GM12878 (cell line): Measurements from ENCODE around the gene PTRH2. TPM values are rescaled to one million over a fixed set of nuclear protein-coding genes. Genes with fewer than 3 reads are reported as not detected.

Source experiments
- ATAC-seq: fragments of 200-7000 bp; cut with Tn5 transposase; 3 replicates; pipeline ENCODE4 v1.9.1; 2020; ENCODE audit warnings: mild to moderate bottlenecking, moderate library complexity
- BruUV-seq: library from RNA; stranded (reverse); fragments of 400-500 nt; replicated peaks from 2 replicates; lab custom pipeline; 2021; lab: Mats Ljungman, UMichigan
- CTCF ChIA-PET: fragments of 300-600 bp; sonication (Branson Sonifier 250); formaldehyde crosslinking; extraction: SDS; loops from one replicate; lab custom pipeline; 2021; ENCODE audit warnings: inconsistent platforms; lab: Yijun Ruan, JAX
- POLR2A ChIA-PET: fragments of 350-600 bp; formaldehyde crosslinking; extraction: SDS; loops from one replicate; lab custom pipeline; 2021; ENCODE audit warnings: inconsistent platforms; lab: Charles Lee
- RAD21 ChIA-PET: fragments of 300-600 bp; sonication (Branson Sonifier 250); formaldehyde crosslinking; loops from one replicate; lab custom pipeline; 2023; ENCODE audit warnings: antibody characterized with exemption; ENCODE audit not compliant: unreplicated experiment; lab: Charles Lee
- SMC1A ChIA-PET: fragments of 300-600 bp; sonication (Branson Sonifier 250); formaldehyde crosslinking; loops from one replicate; lab custom pipeline; 2023; ENCODE audit not compliant: unreplicated experiment, uncharacterized antibody; lab: Charles Lee
- DNase-seq: peaks from one replicate; pipeline ENCODE4 v3.0.0-alpha.2; 2011; ENCODE audit warnings: low read depth, low spot score
- FAIRE-seq: peaks from 3 replicates; lab custom pipeline; 2011; peaks lifted over from hg19 to GRCh38; lab: Jason Lieb, UNC
- H2AFZ ChIP-seq: 2 replicates; pipeline ENCODE4 v1.6.0; 2011; ENCODE audit warnings: low read depth, low read length, control low read depth; ENCODE audit not compliant: control insufficient read depth
- H3K27ac ChIP-seq: 2 replicates; pipeline ENCODE4 v1.5.1; 2011; ENCODE audit warnings: control low read depth; ENCODE audit not compliant: control insufficient read depth, insufficient read depth
- H3K27me3 ChIP-seq, 2 experiments: replicated peaks in 1 of 2; 2 replicates each; pipeline versions ENCODE4 v1.6.0 to v1.6.1; 2011; ENCODE audit warnings: low read length in 1 of 2; ENCODE audit not compliant: control insufficient read depth in 2 of 2, insufficient read depth in 2 of 2
- H3K36me3 ChIP-seq, 2 experiments: 2 replicates each; pipeline ENCODE4 v1.5.1; 2011; ENCODE audit warnings: low read length in 1 of 2; ENCODE audit not compliant: control insufficient read depth in 2 of 2, insufficient read depth in 2 of 2
- H3K4me1 ChIP-seq: 2 replicates; pipeline ENCODE4 v1.6.1; 2011; ENCODE audit warnings: mild to moderate bottlenecking, low read length, moderate library complexity, mixed read lengths; ENCODE audit not compliant: control insufficient read depth, insufficient read depth
- H3K4me2 ChIP-seq: 2 replicates; pipeline ENCODE4 v1.6.0; 2011; ENCODE audit warnings: control low read depth; ENCODE audit not compliant: control insufficient read depth, insufficient read depth
- H3K4me3 ChIP-seq: fragments of 200-600 bp; sonication (generic); 2 replicates; pipeline ENCODE4 v1.5.1; 2016
- H3K79me2 ChIP-seq: 2 replicates; pipeline ENCODE4 v1.6.0; 2011; ENCODE audit warnings: low read length; ENCODE audit not compliant: control insufficient read depth, insufficient read depth
- H3K9ac ChIP-seq: 2 replicates; pipeline ENCODE4 v1.8.0; 2011; ENCODE audit warnings: low read length, control low read depth, mixed read lengths; ENCODE audit not compliant: control insufficient read depth, insufficient read depth
- H3K9me3 ChIP-seq: replicated peaks from 3 replicates; pipeline ENCODE4 v1.5.1; 2011; ENCODE audit warnings: mild to moderate bottlenecking, low read length; ENCODE audit not compliant: control insufficient read depth, insufficient read depth
- H4K20me1 ChIP-seq: 2 replicates; pipeline ENCODE4 v1.6.0; 2011; ENCODE audit not compliant: control insufficient read depth, insufficient read depth
- ATF2 ChIP-seq: IDR thresholded peaks from 2 replicates; pipeline ENCODE4 v1.6.1; 2012; ENCODE audit warnings: low read length, inconsistent platforms
- CHD1 ChIP-seq: IDR thresholded peaks from 2 replicates; pipeline ENCODE4 v1.6.1; 2012; ENCODE audit warnings: low read depth, low read length, improper control_type of control experiment
- CHD4 ChIP-seq: fragments of 200-600 bp; sonication (generic); IDR thresholded peaks from 2 replicates; pipeline ENCODE4 v1.6.1; 2016; ENCODE audit warnings: mild to moderate bottlenecking
- E4F1 ChIP-seq: fragments of 450-650 bp; IDR thresholded peaks from 2 replicates; pipeline ENCODE4 v1.6.1; 2018; ENCODE audit warnings: borderline replicate concordance, mild to moderate bottlenecking; ENCODE audit not compliant: partially characterized antibody
- EP300 ChIP-seq, 2 experiments: fragments of 150-350 bp in 1 of 2; IDR thresholded peaks; 2 replicates each; pipeline ENCODE4 v1.6.1; 2011 to 2012; ENCODE audit warnings: low read depth in 2 of 2, low read length in 2 of 2, borderline replicate concordance in 1 of 2, improper control_type of control experiment in 1 of 2, inconsistent platforms in 1 of 2; ENCODE audit not compliant: control insufficient read depth in 1 of 2
- IKZF2 ChIP-seq, 2 experiments: fragments of 450-650 bp; IDR thresholded peaks; 2 replicates each; pipeline ENCODE4 v1.6.1; 2017; ENCODE audit warnings: mild to moderate bottlenecking in 2 of 2, moderate library complexity in 2 of 2
- LARP7 ChIP-seq: fragments of 450-650 bp; IDR thresholded peaks from 2 replicates; pipeline ENCODE4 v1.6.1; 2017; ENCODE audit warnings: mild to moderate bottlenecking
- NFIC ChIP-seq: IDR thresholded peaks from 2 replicates; pipeline ENCODE4 v1.6.1; 2012; ENCODE audit warnings: low read depth, mild to moderate bottlenecking, inconsistent platforms, low read length, moderate library complexity
- NKRF ChIP-seq: fragments of 450-650 bp; conservative IDR thresholded peaks from 2 replicates; pipeline ENCODE4 v1.6.1; 2017; ENCODE audit warnings: mild to moderate bottlenecking, moderate library complexity
- RCOR1 ChIP-seq: conservative IDR thresholded peaks from 2 replicates; pipeline ENCODE4 v1.6.1; 2012; ENCODE audit warnings: low read depth, low read length, improper control_type of control experiment
- RUNX3 ChIP-seq: IDR thresholded peaks from 2 replicates; pipeline ENCODE4 v1.6.1; 2012; ENCODE audit warnings: low read length, inconsistent platforms
- SMC3 ChIP-seq: IDR thresholded peaks from 2 replicates; pipeline ENCODE4 v1.6.1; 2011; ENCODE audit warnings: low read length, improper control_type of control experiment, borderline replicate concordance
- SREBF1 ChIP-seq: IDR thresholded peaks from 2 replicates; pipeline ENCODE4 v1.6.1; 2012; ENCODE audit warnings: mild to moderate bottlenecking, low read length
- STAT1 ChIP-seq: fragments of 450-650 bp; conservative IDR thresholded peaks from 2 replicates; pipeline ENCODE4 v1.6.1; 2014; ENCODE audit warnings: antibody characterized with exemption, mild to moderate bottlenecking
- TBL1XR1 ChIP-seq: IDR thresholded peaks from 2 replicates; pipeline ENCODE4 v1.6.1; 2012; ENCODE audit warnings: low read depth, low read length, improper control_type of control experiment
- USF1 ChIP-seq: IDR thresholded peaks from 2 replicates; pipeline ENCODE4 v1.6.1; 2011; ENCODE audit warnings: borderline replicate concordance, low read depth, mild to moderate bottlenecking, moderate library complexity, mixed read lengths, low read length; ENCODE audit not compliant: insufficient read depth; ENCODE audit errors: extremely low read length
- in situ Hi-C: fragments of 300-500 bp; cut with MboI; formaldehyde crosslinking; loops from 9 replicates; pipeline ENCODE4 v1.14.3; 2018; ENCODE audit warnings: mixed read lengths
- intact Hi-C: fragments of 100-400 bp; cut with micrococcal nuclease; formaldehyde crosslinking; loops from one replicate; pipeline ENCODE4 v1.14.2; 2022; ENCODE audit not compliant: unreplicated experiment
- polyA plus RNA-seq, 11 experiments: library from polyadenylated mRNA; depleted of rRNA in 4 of 11; unstranded in 6 of 11; stranded (reverse) in 5 of 11; fragments of >200 nt; fragmentation: Nextera tagmentation in 4 of 11; fragmentation: Illumina TruSeq in 1 of 11; extraction: Ambion mirVana in 4 of 11; extraction: Trizol in 1 of 11; gene quantifications; 1 replicate in 1 of 11; 2 replicates in 10 of 11; pipeline versions ENCODE4 v1.2.1 to v1.2.3, GENCODE V29; 2011 to 2016; ENCODE audit warnings: inconsistent platforms in 2 of 11, missing spikeins in 2 of 11, low read depth in 1 of 11
- total RNA-seq, 4 experiments: library from RNA; depleted of rRNA in 3 of 4; stranded (reverse); fragments of >200 nt in 3 of 4; fragmentation: Illumina TruSeq in 1 of 4; extraction: Trizol in 1 of 4; gene quantifications; 2 replicates each; pipeline versions ENCODE4 v1.2.1 to v1.2.3, GENCODE V29; 2013 to 2021

Gene PTRH2
- total and polyA plus RNA-seq, 10 of the 15 experiments (the other 5 are each of a cell fraction or from before 2014, with no cell fraction given), result 37.7 to 156 (median 63.4) TPM

- in situ Hi-C loops, result no loop called here
These were observed 57.3 kb downstream of the PTRH2 start for GRCh38 chr17:59649886-59650285.

More at GRCh38 chr17:59649886-59650285, 57.3 kb downstream of the PTRH2 start:
- Histone ChIP-seq H4K20me1 (no peaks in the 10 kb centered on the region), H2AFZ (no peak overlapping the region), H3K9me3 (no peaks in the 10 kb centered on the region; the same call in 2 of the 3 replicates), H3K4me3 (no peak overlapping the region), H3K27ac (no peak overlapping the region), H3K9ac (no peak overlapping the region), H3K79me2 (peaks cover 16% of the 10 kb centered on the region), H3K36me3 (peaks cover 2 to 47% of the 10 kb centered on the region in 2 experiments), H3K4me2 (no peak overlapping the region), H3K4me1 (no peaks in the 10 kb centered on the region), H3K27me3 (no peaks in the 10 kb centered on the region)
- no peak for ATAC-seq
- intact Hi-C loops, result no loop called here
- TF ChIP-seq SMC3 (no peak), NKRF (no peak), EP300 (IDR thresholded peaks at IDR 0.05; ENCODE audit: borderline replicate concordance in 1 of 2, control insufficient read depth in 1 of 2, low read depth in 2 of 2, low read length in 2 of 2) (no peak), ATF2 (no peak), TBL1XR1 (no peak), CHD4 (no peak), RUNX3 (no peak), CHD1 (no peak), USF1 (no peak), RCOR1 (no peak), STAT1 (no peak), LARP7 (no peak), IKZF2 (IDR thresholded peaks at IDR 0.05) (no peak), E4F1 (no peak), SREBF1 (no peak), NFIC (no peak)
- ChIA-PET CTCF (no interaction called here), SMC1A (no interaction called here), POLR2A (interaction anchor here (1.7 kb wide), 1 partner anchor 31 kb away, joined by 3 read pairs; the partner anchor contains the start of gene CLTC), RAD21 (no interaction called here)
- FAIRE-seq, result no peak
- DNase-seq, result no peak
- no TSS peak for BruUV-seq
